ENCODE results near the gene NSMCE4A.
"Not testable (repeated sequence)": the region's sequence is repeated elsewhere in the genome, so short reads cannot be mapped to it uniquely, and the experiment has no call there.

Gene NSMCE4A, protein sequence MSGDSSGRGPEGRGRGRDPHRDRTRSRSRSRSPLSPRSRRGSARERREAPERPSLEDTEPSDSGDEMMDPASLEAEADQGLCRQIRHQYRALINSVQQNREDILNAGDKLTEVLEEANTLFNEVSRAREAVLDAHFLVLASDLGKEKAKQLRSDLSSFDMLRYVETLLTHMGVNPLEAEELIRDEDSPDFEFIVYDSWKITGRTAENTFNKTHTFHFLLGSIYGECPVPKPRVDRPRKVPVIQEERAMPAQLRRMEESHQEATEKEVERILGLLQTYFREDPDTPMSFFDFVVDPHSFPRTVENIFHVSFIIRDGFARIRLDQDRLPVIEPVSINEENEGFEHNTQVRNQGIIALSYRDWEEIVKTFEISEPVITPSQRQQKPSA

GRCh38 chr10:121974535-121975294 is at the start of gene NSMCE4A:
TSS of gene NSMCE4A (minus strand) at chr10:121975217. CDS start at chr10:121975165, 52 bp downstream.
- DNase-seq (ENCODE audit: low spot score): peak; percentile 84

DNA sequence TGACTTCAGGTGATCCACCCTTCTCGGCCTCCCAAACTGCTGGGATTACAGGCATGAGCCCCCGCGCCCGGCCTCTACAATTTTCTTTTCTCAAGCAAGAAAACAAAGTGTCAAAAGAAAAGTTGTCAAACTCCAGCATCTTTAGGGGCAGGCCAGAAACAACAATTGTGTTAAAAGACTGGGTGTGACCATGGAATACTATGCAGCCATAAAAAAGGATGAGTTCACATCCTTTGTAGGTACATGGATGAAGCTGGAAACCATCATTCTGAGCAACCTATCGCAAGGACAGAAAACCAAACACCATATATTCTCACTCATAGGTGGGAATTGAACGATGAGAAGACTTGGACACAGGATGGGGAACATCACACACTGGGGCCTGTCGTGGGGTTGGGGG is 48.2 kb upstream of the NSMCE4A start:
- DNase-seq (ENCODE audit: low spot score): not testable (repeated sequence)

GRCh38 chr10:122022276-122022675 is 47.3 kb upstream of the NSMCE4A start:
- no peak for DNase-seq (ENCODE audit: low spot score)

DNA sequence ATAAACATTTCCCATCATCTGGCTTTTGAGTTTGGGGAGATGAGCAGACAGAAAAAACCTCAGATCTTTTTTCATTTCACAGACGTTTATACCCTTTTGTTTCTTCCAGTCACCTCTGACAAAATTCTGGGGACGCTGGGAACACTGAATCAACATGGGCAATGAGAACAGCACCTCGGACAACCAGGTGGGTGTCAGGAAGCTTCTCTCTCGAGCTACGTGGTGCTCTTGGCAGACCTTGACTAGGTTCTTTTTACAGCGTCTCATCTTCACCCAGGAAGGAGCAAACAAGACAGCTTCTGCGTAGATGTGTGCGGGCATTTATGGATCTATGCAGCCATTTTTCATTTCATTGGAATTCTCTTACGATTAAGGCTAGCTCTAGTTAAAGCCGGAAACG is 46.8 kb upstream of the NSMCE4A start:
- DNase-seq (ENCODE audit: low spot score): no peak

DNA sequence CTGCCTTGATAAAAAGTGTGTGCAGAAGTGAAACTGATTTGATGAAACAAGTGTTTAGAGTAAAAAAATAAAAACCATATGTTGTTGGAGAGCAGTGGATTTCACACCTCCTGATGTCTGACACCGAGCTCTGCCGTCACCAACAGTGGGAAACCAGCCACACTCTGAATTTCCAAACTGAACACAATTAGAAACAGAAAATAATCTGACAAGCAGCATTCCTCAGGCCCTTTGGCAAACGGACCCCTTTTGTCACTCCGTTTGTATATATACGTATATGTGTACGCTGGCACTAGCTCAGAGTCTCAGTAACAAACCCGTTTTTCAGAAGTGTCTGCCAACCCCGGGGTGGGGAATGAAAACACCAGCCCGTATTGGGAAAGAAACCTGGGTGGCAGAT is 46.4 kb upstream of the NSMCE4A start:
- no peak for DNase-seq (ENCODE audit: low spot score)

DNA sequence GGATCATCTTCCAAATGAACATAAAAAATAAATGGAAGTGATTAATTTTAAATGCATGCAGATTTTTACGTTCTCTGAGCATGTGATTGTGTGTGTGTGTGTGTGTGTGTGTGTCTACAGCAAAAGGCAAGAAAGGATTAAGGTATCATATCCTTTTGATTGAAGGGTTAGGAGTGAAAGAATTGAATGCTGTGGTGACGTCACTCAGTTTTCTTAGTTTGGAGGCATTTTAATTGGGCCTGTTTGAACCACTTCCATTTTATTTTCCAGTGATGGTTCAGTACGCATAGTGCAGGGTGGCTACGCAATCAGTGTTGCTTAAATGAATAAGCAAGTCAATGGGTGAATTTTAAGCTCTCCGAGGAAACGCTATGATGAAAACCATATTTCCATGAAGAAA is 45.2 kb upstream of the NSMCE4A start:
- DNase-seq (ENCODE audit: low spot score): no peak

- no peak for DNase-seq (ENCODE audit: low spot score)
Observed at GRCh38 chr10:122019414-122019975, 44.5 kb upstream of the NSMCE4A start.

GRCh38 chr10:122018951-122019413 is 44.0 kb upstream of the NSMCE4A start:
- no peak for DNase-seq (ENCODE audit: low spot score)

DNA sequence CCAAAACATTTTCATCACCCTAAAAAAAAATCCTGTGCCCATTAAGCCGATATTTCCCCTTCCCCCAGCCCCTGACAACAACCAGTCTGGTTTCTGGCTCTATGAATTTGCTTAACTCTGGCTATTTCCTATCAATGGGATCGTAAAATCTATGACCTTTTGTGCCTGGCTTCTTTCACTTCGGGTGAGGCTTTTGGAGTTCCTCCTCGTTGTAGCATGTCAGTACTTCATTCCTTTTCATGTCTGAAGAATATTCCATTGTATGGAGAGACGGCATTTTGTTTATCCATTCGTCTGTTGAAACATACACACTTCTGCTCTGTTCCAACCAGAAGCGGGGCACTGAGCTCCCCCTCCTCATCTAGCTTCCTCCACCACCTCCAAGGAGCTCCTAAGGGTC is 43.5 kb upstream of the NSMCE4A start:
- DNase-seq (ENCODE audit: low spot score): no peak

- DNase-seq (ENCODE audit: low spot score): not testable (repeated sequence)
Observed at GRCh38 chr10:122017926-122018325, 42.9 kb upstream of the NSMCE4A start.

GRCh38 chr10:122014652-122015248 is 39.7 kb upstream of the NSMCE4A start:
- no peak for DNase-seq (ENCODE audit: low spot score)

DNA sequence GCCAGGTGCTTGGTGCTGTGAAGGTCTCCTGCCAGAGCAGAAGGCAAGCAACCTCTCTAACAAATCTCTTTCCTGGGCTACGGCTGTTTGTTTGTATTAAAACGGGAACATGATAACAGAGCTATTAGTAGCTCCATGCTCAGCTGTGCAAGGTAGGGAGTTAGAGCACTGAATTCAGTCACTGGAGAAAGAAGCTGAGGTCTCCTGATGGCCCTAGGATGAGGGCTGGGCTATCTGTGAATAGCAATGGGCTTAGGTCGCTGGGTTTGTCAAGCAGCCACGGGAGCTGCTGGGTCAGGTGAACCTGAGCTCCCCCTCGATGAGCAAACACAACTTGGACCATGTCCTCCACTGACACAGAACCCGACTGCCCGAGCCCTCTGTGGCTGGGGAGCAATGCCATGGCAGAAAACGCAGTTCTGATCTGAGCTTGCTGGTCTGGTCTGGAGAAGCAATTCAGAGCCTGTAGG is 38.3 kb upstream of the NSMCE4A start:
- no peak for DNase-seq (ENCODE audit: low spot score)

DNA sequence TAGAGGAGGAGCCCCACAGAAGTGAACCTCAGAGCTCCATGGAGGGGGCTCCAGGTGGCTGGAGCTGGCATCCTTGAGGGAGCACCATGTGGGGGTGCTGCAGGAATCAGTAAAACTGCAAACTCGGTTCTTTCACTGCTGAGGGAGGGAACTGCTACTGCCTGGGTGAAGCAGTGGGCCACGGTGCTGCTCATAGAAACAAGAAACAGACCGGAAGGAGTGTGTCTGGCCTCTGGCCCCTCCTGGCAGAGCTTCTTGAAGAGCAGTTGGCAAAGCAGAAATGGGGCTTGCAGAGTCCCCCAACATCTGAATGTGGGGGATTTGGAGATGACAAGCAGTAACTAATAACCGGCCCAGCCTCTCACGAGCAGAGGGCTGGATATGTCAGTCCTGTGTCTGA is 37.7 kb upstream of the NSMCE4A start:
- no peak for DNase-seq (ENCODE audit: low spot score)

DNA sequence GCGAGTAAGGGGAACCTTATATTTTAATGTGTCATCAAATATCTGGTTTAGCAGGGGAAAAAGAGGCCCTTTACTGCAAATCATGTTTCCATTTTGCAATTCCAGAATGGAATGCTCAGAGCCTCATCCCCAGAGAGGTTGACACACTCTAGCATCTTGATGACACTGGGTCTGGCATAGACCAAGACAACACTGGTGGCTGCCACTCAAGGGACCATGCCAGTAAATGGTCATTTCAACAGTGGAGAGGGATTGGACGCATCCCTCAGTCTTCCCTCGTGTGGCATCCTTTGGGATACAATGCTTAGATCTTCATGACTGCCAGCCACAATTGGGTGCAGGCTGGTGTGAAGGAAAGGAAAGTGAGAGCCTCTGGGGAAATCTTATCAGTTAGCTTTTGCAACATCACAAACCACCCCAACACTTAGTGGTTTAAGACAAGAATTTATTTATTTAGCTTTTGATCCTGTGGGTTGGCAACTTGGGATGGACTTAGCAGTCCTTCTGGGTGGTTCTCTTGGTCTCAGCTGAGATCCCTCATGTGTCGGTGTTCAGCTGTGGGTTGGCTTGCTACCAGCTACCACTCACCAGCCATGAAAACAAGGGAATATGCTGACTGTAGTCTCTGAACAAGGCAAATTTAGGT is 35.5 kb upstream of the NSMCE4A start:
- no peak for DNase-seq (ENCODE audit: low spot score)

DNA sequence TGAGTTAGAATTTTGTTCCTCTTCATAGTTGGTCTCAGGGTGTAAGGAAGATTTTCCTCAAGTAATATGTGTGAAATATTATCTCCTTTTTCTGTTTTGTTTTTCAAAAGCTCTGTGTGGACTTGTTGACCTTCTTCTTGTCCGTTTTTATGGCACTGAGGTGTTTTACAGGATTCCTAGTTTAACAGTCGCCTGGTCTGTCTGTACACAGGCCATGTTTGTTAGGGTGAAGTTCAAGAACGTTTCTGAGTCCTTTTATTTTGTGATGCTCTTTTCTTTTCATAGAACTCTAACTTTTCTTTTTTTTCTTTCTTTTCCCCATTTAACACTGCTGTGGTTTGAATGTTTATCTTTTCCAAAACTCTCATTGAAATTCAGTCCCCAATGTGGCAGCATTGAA is 32.4 kb upstream of the NSMCE4A start:
- no peak for DNase-seq (ENCODE audit: low spot score)

- no peak for DNase-seq (ENCODE audit: low spot score)
Observed at GRCh38 chr10:122001698-122002097, 26.7 kb upstream of the NSMCE4A start.

DNA sequence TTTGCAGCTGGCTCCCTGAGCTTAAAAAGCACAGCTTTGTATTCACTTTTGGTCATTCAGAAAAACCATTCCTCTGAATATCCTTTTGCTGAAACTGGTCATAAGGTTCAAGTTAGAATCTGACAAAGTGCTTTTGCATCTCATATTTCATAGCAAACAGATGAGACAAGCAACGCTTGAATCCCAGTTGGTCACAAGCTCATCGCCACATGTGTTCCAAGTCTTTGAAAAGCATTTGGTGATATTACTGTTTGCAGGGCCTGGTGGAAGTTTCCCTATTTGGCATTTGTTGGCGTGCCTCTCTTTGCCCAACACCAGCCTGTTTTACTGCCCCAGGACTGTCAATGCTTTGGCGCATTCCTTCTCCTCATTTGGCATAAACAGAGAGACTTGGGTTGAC is 24.3 kb upstream of the NSMCE4A start:
- no peak for DNase-seq (ENCODE audit: low spot score)

GRCh38 chr10:121998462-121998861 is 23.4 kb upstream of the NSMCE4A start:
- DNase-seq (ENCODE audit: low spot score): no peak

GRCh38 chr10:121994429-121994941 is 19.5 kb upstream of the NSMCE4A start:
- DNase-seq (ENCODE audit: low spot score): no peak

DNA sequence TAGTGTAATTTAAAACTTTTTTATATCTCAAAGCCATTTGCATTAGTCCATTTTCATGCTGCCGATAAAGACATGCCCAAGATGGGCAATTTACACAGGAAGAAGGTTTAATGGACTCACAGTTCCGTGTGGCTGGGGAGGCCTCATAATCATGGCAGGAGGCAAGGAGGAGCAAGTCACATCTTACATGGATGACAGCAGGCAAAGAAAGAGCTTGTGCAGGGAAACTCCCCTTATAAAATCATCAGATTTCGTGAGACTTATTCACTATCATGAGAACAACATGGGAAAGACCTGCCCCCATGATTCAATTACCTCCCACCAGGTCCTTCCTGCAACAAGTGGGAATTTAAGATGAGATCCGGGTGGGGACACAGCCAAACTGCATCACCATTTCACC is 16.7 kb upstream of the NSMCE4A start:
- DNase-seq (ENCODE audit: low spot score): not testable (repeated sequence)

DNA sequence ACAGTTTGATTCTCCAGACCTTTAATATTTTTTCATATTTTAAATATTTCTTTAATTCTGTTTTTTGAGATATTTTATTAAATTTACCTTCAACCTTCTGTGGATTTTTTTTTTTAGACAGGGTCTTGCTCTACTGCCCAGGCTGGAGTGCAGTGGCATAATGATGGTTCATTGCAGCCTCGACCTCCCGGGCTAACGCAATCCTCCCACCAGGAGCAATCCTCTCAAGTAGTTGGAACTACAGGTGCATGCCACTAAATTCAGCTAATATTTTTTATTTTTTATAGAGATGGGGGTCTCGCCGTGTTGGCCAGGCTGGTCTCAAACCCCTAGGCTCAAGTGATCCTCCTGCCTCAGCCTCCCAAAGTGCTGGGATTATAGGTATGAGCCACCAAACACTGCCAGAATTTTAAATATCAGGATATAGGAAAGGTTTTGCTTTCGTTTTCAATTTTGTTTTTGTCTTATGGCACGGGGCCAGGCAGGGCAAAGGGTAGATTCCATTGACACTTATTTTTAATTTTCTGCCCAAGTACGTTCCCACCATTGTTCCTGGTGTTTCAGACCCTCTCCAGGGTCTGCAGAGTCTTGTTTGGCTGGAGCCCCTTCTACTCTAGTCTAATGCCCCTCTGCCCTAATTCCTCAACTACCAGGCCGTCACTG is 15.1 kb upstream of the NSMCE4A start:
- no peak for DNase-seq (ENCODE audit: low spot score)
